ENCODE results near the gene RWDD1.

Gene RWDD1

GRCh38 chr6:116545651-116546050 lies 25.7 kb upstream of the RWDD1 start, which contains the start of gene TRAPPC3L:
Gene TRAPPC3L (minus strand): TSS chr6:116545684. CDS start chr6:116545514, 170 bp downstream.
- TF ChIP-seq POLR2A (IDR thresholded peaks at IDR 0.05; ENCODE audit: low read depth, low read length), result no peak
- DNase-seq (ENCODE audit: insufficient read length, low spot score), result no peak
- no peak for FAIRE-seq

GRCh38 chr6:116547358-116547757 lies 23.9 kb upstream of the RWDD1 start:
- FAIRE-seq, result no peak
- TF ChIP-seq POLR2A (IDR thresholded peaks at IDR 0.05; ENCODE audit: low read depth, low read length), result no peak
- no peak for DNase-seq (ENCODE audit: insufficient read length, low spot score)

- no peak for DNase-seq (ENCODE audit: insufficient read length, low spot score)
- TF ChIP-seq POLR2A (IDR thresholded peaks at IDR 0.05; ENCODE audit: low read depth, low read length), result no peak
- FAIRE-seq, result no peak
Measured at GRCh38 chr6:116550796-116551195, 20.5 kb upstream of the RWDD1 start.

- no peak for TF ChIP-seq POLR2A (IDR thresholded peaks at IDR 0.05; ENCODE audit: low read depth, low read length)
- DNase-seq (ENCODE audit: insufficient read length, low spot score) (no peak), FAIRE-seq (no peak)
Measured at GRCh38 chr6:116553451-116553850, 17.9 kb upstream of the RWDD1 start, which contains the start of gene CALHM4. Gene CALHM4 (plus strand): TSS chr6:116553751. CDS start chr6:116553794, 43 bp downstream.

GRCh38 chr6:116556065-116556464 lies 15.2 kb upstream of the RWDD1 start:
- TF ChIP-seq POLR2A (IDR thresholded peaks at IDR 0.05; ENCODE audit: low read depth, low read length), result no peak
- DNase-seq (ENCODE audit: insufficient read length, low spot score) (no peak), FAIRE-seq (no peak)

- FAIRE-seq (no peak), DNase-seq (ENCODE audit: insufficient read length, low spot score) (no peak)
- no peak for TF ChIP-seq POLR2A (IDR thresholded peaks at IDR 0.05; ENCODE audit: low read depth, low read length)
Measured at GRCh38 chr6:116556814-116557415, 14.4 kb upstream of the RWDD1 start.

- TF ChIP-seq POLR2A (IDR thresholded peaks at IDR 0.05; ENCODE audit: low read depth, low read length), result no peak
- FAIRE-seq, result peak; percentile 97
- peak; percentile 16 for DNase-seq (ENCODE audit: insufficient read length, low spot score)
Measured at GRCh38 chr6:116557893-116558292, 13.4 kb upstream of the RWDD1 start.

- no peak for TF ChIP-seq POLR2A (IDR thresholded peaks at IDR 0.05; ENCODE audit: low read depth, low read length)
- DNase-seq (ENCODE audit: insufficient read length, low spot score) (no peak), FAIRE-seq (no peak)
Measured at GRCh38 chr6:116560130-116560529, 11.2 kb upstream of the RWDD1 start.

- FAIRE-seq (peak; percentile 66), DNase-seq (ENCODE audit: insufficient read length, low spot score) (no peak)
- no peak for TF ChIP-seq POLR2A (IDR thresholded peaks at IDR 0.05; ENCODE audit: low read depth, low read length)
Measured at GRCh38 chr6:116561377-116562018, 9.8 kb upstream of the RWDD1 start.

- TF ChIP-seq POLR2A (IDR thresholded peaks at IDR 0.05; ENCODE audit: low read depth, low read length), result no peak
- DNase-seq (ENCODE audit: insufficient read length, low spot score) (no peak), FAIRE-seq (no peak)
Measured at GRCh38 chr6:116562019-116562403, 9.3 kb upstream of the RWDD1 start.

- FAIRE-seq, result no peak
- TF ChIP-seq POLR2A (IDR thresholded peaks at IDR 0.05; ENCODE audit: low read depth, low read length), result no peak
Measured at GRCh38 chr6:116562614-116563013, 8.7 kb upstream of the RWDD1 start.

GRCh38 chr6:116563830-116564229 lies 7.5 kb upstream of the RWDD1 start:
- no peak for TF ChIP-seq POLR2A (IDR thresholded peaks at IDR 0.05; ENCODE audit: low read depth, low read length)
- FAIRE-seq, result no peak
- DNase-seq (ENCODE audit: insufficient read length, low spot score), result no peak

More at GRCh38 chr6:116562614-116563013, 8.7 kb upstream of the RWDD1 start:
- no peak for DNase-seq (ENCODE audit: insufficient read length, low spot score)

GRCh38 chr6:116564311-116564710 lies 7.0 kb upstream of the RWDD1 start:
- no peak for FAIRE-seq

GRCh38 chr6:116564921-116565872 lies 6.1 kb upstream of the RWDD1 start:
- DNase-seq (ENCODE audit: insufficient read length, low spot score) (no peak), FAIRE-seq (no peak)
- TF ChIP-seq POLR2A (IDR thresholded peaks at IDR 0.05; ENCODE audit: low read depth, low read length), result no peak

More at GRCh38 chr6:116564311-116564710, 7.0 kb upstream of the RWDD1 start:
- DNase-seq (ENCODE audit: insufficient read length, low spot score), result no peak
- TF ChIP-seq POLR2A (IDR thresholded peaks at IDR 0.05; ENCODE audit: low read depth, low read length), result no peak
